GM21360 (cell line): ENCODE results near the gene CTAGE9.
A peak's percentile ranks its signal among the peaks of the same experiment; 100 is the strongest.
"Not testable (repeated sequence)": the region's sequence is repeated elsewhere in the genome, so short reads cannot be mapped to it uniquely, and the experiment has no call there.

Experiments used
- ATAC-seq: cut with Tn5 transposase; IDR thresholded peaks from one replicate; pipeline ENCODE4 v1.9.1; 2021; ENCODE audit warnings: mild to moderate bottlenecking, moderate library complexity; ENCODE audit not compliant: unreplicated experiment

The CTAGE9 gene

GRCh38 chr6:131729550-131729949, 18.7 kb upstream of the CTAGE9 start:
- ATAC-seq = no peak

- no peak for ATAC-seq
Observed at GRCh38 chr6:131728296-131728939, 17.6 kb upstream of the CTAGE9 start.

- no peak for ATAC-seq
Observed at GRCh38 chr6:131727868-131728267, 17.1 kb upstream of the CTAGE9 start.

GRCh38 chr6:131727467-131727866, 16.6 kb upstream of the CTAGE9 start:
- ATAC-seq = no peak

GRCh38 chr6:131724114-131724513, 13.3 kb upstream of the CTAGE9 start:
- no peak for ATAC-seq

- ATAC-seq = no peak
Observed at GRCh38 chr6:131721161-131721560, 10.3 kb upstream of the CTAGE9 start.

GRCh38 chr6:131717836-131718542, 7.2 kb upstream of the CTAGE9 start:
- ATAC-seq = no peak

GRCh38 chr6:131715567-131715966, 4.8 kb upstream of the CTAGE9 start:
- ATAC-seq = not testable (repeated sequence)

- ATAC-seq = not testable (repeated sequence)
Observed at GRCh38 chr6:131703905-131704304, 6.9 kb downstream of the CTAGE9 start.

- ATAC-seq = not testable (repeated sequence)
Observed at GRCh38 chr6:131700851-131701250, 10.0 kb downstream of the CTAGE9 start.

- no peak for ATAC-seq
Observed at GRCh38 chr6:131696956-131697355, 13.9 kb downstream of the CTAGE9 start.

- peak; percentile 92 for ATAC-seq
Observed at GRCh38 chr6:131694832-131695426, 15.9 kb downstream of the CTAGE9 start.

- no peak for ATAC-seq
Observed at GRCh38 chr6:131693384-131693783, 17.4 kb downstream of the CTAGE9 start.

- no peak for ATAC-seq
Observed at GRCh38 chr6:131692589-131692988, 18.2 kb downstream of the CTAGE9 start.

- ATAC-seq = no peak
Observed at GRCh38 chr6:131692031-131692430, 18.8 kb downstream of the CTAGE9 start.

- ATAC-seq = peak; percentile 61
Observed at GRCh38 chr6:131688286-131688685, 22.5 kb downstream of the CTAGE9 start.

- no peak for ATAC-seq
Observed at GRCh38 chr6:131687022-131687421, 23.8 kb downstream of the CTAGE9 start.

GRCh38 chr6:131685266-131685780, 25.5 kb downstream of the CTAGE9 start:
- ATAC-seq = peak; percentile 66

GRCh38 chr6:131683479-131683878, 27.3 kb downstream of the CTAGE9 start:
- ATAC-seq = peak; percentile 70

GRCh38 chr6:131682442-131682841, 28.4 kb downstream of the CTAGE9 start:
- no peak for ATAC-seq

- no peak for ATAC-seq
Observed at GRCh38 chr6:131681585-131681984, 29.2 kb downstream of the CTAGE9 start.

GRCh38 chr6:131680868-131681267, 29.9 kb downstream of the CTAGE9 start:
- no peak for ATAC-seq
